HG03175 (cell line): ENCODE data around the gene TARM1.

Experiments
- ATAC-seq: cut with Tn5 transposase; IDR thresholded peaks from one replicate; pipeline ENCODE4 v1.9.1; 2021; ENCODE audit warnings: mild to moderate bottlenecking, moderate library complexity; ENCODE audit not compliant: unreplicated experiment

The TARM1 gene

DNA sequence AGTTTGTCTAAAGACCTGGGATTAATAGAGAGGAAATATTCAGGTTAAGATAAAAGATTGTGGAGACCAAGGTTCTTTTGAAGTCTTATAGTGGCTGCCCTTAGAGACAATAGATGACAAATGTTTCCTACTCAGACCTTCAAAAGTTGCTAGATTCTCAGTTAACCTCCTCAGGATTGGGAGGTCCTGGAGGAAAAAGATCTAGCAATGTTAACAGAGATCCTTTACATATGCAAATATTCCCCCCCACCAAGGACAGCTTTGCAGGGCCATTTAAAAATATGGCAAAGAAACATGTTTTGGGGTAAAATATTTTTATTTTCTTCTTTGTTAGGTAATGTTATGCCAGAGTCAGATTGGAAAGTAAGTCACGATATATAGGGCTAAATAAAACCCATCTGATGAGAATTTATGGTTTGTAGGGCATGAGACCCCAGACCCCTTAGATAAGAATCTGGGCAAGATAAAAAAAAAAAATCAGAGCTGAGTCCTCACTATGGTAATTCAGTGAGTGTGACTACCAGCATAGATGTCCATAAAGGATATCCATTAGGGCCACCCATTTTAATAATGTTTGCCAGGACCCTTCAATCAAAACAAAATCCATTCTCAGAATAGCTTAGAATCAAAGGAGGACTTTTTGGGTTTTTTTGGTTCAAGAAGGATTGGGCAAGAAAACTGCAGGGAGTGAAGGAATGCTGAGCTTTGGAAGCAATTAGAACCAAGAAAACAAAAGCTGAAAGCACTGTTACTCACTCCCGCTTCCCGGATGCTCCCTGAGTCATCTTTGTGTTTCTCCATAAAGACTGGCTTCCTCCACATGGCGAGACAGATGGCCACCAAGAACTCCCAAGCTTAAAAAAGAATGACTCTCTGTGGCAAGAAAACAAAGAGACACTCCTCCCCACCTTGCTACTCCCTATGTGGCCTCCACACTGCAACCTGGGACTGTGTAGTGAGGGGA is 45.7 kb downstream of the TARM1 start:
- no peak for ATAC-seq

DNA sequence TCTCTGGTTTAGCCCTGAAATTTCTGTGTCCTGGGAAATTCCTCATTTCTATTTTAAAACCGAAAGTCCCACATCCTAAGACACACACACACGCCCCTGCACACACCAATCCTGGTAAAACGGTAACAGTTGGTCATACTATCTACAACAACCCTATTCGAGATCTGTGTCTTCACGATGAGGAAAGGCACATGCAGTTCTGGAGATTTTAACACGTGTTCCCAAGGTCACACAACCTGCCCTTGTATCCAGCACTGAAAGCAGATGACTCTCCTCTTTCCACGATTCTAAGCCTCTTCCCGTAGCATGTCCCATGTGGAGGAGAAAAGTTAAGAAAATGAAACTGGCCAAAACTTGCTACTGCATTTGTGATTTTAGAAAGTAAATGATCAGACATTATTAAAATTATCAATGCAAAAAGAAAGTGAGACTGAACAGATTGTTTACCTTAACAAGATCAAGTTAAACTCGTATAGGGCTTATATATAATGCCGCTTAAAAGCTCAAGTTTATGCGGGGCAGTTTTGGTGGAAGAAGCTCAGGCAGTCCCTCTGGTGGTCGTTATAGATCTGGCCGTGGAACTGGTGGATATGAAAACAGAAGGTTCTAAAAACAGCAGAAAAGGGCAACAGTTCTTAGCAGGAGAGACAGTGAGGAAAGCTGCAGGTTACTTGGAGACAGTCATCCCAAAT is 50.1 kb downstream of the TARM1 start:
- no peak for ATAC-seq

DNA sequence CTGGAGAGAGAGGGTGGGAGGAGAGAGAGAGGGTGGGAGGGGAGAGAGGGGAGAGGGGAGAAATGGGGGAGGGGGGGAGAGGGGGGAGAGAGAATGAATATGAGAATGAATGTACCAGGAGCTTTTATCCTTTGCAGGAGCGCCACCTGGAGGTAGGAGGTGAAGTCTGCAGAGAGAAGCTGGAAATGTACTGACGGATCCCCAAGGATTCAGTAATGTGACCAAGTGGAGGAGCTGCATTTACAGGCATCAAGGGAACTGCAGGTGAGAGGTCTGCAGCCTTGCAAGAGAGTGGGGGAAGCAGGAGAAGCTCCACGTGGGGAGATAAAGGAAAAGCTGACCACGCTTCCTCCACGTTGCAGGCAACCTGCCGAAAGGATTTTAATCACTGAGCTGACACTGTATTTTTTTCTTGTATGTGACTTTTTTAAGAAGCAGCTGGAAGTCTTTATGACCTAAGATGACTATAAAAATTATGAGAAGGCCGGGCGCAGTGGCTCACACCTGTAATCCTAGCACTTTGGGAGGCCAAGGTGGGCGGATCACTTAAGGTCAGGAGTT is 51.2 kb downstream of the TARM1 start:
- no peak for ATAC-seq

DNA sequence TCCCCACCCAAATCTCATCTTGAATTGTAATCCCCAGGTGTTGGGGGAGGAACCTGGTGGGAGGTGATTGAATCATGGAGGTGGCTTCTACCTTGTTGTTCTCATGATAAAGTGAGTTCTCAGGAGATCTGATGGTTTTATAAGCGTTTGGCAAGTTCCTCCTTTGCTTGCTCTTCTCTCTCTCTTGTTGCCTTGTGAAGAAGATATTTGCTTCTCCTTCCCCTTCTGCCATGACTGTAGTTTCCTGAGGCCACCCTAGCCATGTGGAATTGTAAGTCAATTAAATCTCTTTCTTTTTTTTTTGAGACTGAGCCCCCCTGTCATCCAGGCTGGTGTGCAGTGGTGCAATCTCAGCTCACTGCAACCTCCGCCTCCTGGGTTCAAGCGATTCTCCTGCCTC is 51.9 kb downstream of the TARM1 start:
- ATAC-seq = no peak

DNA sequence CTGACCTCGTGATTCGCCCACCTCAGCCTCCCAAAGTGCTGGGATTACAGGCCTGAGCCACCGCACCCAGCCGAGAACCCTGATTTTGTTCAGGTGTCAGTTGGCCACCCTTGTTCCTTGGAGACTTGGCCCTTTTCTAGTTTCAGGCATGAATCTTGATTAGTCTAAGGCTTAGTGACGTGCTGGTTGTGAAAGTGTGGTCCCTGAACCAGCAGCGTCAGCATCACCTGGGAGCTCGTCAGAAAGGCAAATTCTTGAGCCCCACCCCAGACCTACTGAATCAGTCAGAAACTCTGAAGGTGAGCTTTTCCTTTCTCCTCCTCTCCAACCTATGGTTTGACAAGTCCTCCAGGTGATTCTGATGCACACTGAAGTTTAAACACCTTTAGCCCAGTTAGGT is 54.5 kb downstream of the TARM1 start:
- ATAC-seq = no peak

DNA sequence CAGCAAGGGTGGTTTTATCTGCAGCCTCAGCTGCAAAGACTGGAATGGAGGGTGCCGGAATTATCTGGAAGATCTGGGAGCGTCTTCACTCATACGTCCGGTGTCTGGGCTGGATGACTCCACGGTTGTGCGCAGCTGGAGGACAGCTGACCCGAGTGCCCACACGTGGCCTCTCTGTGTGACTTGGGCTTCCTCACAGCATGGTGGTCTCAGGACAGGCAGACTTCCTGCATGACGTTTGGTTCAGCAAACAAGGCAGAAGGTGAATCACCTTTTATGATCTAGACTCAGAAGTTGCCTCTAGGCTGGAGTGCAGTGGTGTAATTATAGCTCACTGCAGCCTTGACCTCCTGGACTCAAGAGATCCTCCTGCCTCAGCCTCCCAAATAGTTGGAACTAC is 56.5 kb downstream of the TARM1 start:
- ATAC-seq = no peak

DNA sequence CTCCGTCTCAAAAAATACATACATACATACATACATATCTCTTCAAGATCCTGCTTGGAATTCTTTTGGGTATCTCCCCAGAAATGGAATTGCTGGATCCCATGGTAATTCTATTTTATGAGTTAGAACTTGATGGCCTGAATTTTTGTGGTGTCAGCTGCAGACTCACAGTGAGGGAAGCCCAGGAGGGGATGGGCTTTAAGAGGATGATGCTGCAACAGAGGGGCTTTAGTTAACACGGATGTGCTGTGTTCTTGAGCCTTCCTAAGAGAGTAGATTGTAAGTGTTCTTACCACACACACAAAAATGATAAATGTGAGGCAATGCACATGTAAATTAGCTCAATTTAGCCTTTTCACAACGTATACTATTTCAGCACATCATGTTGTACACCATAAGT is 58.0 kb downstream of the TARM1 start:
- ATAC-seq = no peak

DNA sequence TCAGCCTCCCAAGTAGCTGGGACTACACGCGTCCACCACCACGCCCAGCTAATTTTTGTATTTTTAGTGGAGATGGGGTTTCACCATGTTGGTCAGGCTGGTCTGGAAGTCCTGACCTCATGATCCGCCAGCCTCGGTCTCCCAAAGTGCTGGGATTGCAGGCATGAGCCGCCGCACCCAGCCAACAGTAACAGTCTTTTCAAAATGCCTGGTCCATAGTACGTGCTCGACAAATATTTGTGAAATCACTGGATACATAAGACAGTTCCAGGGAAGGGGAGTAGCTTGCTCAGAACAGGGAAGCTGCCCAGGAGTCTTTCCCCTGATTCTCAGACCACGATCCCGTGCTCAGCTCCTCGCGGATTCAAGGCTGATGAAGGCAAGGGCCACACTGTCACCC is 59.2 kb downstream of the TARM1 start:
- ATAC-seq = no peak

DNA sequence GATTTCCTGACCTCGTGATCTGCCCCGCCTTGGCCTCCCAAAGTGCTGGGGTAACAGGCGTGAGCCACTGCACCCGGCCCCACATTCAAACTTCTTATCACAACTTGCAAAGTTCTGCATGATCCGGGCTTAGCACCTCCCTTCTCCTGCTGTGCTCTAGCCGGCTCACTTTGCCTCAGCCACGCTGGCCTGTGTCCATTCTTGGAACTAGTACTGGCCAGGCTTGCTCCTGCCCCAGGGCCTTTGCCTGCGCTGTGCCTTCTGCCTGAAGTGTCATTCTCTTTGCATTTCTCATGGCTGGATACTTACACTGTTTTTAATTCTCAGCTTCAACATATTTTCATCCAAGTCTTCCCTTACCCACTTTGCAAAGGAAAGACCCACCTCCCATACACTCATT is 59.8 kb downstream of the TARM1 start:
- no peak for ATAC-seq
